ENCODE results near the gene FREY1. TPM values are rescaled to one million over a fixed set of nuclear protein-coding genes. Genes with fewer than 3 reads are reported as not detected.

The FREY1 gene
- total and polyA plus RNA-seq, 2 of the 8 experiments (the other 6 are each of a cell fraction or from before 2014, with no cell fraction given): 0.32 to 1.1 TPM

DNA sequence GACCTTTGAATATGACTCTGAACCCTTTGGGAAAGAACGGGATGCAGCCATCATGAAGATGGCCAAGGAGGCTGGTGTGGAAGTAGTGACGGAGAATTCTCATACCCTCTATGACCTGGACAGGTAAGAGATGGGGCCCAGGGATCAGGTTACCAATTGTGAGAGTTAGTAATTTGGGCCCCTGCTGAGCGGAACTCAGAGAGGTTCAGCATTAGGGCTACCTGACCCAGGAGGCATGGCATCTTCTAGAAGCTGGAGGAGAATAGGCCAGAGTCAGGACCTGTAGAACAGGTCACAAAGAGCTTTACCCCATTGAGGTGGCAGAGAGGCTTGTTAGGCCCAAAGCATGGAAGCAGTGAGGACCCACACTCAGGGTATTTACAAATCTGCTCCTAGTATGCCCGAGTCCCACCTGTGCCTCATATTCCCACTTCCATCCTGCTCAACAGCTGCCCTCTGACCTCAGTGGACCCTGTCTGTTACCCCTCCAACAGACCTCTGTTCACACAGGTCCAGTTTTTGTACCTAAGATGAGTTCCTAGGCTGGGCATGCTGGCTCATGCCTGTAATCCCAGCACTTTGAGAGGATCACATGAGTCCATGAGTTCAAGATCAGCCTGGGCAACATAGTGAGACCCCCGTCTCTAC lies 48.2 kb downstream of the FREY1 start:
- Histone ChIP-seq H2BK15ac (ENCODE audit: low read length) (no peak overlapping the region; the same call in 1 of the 2 replicates), H3K14ac (ENCODE audit: insufficient read length) (no peak overlapping the region), H3K27me3 (replicated peaks in 1 of 4; ENCODE audit: control insufficient read depth in 3 of 4, extremely low read depth in 1 of 4, insufficient read depth in 3 of 4, low read length in 3 of 4) (no peaks in the 10 kb centered on the region), H2BK5ac (ENCODE audit: low read depth, low read length) (0 out of 2 replicates have a peak overlapping the region, but pooled peaks have one; percentile 2), H3K9me3 (ENCODE audit: insufficient read depth in 2 of 2, low read depth in 1 of 2, low read length in 1 of 2) (no peaks in the 10 kb centered on the region), H3K4me2 (ENCODE audit: insufficient read depth in 1 of 2, low read depth in 2 of 2, low read length in 2 of 2) (peak overlapping the region; percentile 30 to 48; a peak in 3 of 4 replicates), H4K20me1 (replicated peaks in 1 of 2; ENCODE audit: control insufficient read depth in 1 of 2, insufficient read depth in 2 of 2, low read length in 2 of 2) (peaks cover 0 to 2% of the 10 kb centered on the region in 2 experiments), H2BK20ac (ENCODE audit: low read length) (no peak overlapping the region), H3K79me1 (ENCODE audit: low read depth, low read length) (no peaks in the 10 kb centered on the region), H4K91ac (replicated peaks; ENCODE audit: insufficient read length, low read length) (no peak overlapping the region), H3K9ac (replicated peaks in 1 of 4; ENCODE audit: extremely low read depth in 1 of 4, low read depth in 3 of 4, low read length in 3 of 4) (no peak overlapping the region), H3K79me2 (ENCODE audit: control insufficient read depth in 1 of 2, insufficient read depth in 2 of 2, low read length in 2 of 2) (no peaks in the 10 kb centered on the region), H2AFZ (ENCODE audit: low read length) (no peak overlapping the region), H3K18ac (ENCODE audit: extremely low read depth, low read length) (peak overlapping the region; percentile 62; the same call in 1 of the 2 replicates), H3K56ac (replicated peaks; ENCODE audit: insufficient read length, low read depth, low read length) (no peak overlapping the region), H3K27ac (ENCODE audit: low read depth, low read length) (no peak overlapping the region; the same call in 1 of the 2 replicates), H3K36me3 (ENCODE audit: control insufficient read depth in 2 of 4, insufficient read depth in 4 of 4, low read length in 3 of 4) (peaks cover 3 to 27% (median 9%) of the 10 kb centered on the region in 4 experiments; a peak in 5 of 8 replicates), H3K23ac (ENCODE audit: insufficient read length) (no peak overlapping the region), H2BK120ac (replicated peaks; ENCODE audit: low read depth, low read length) (no peak overlapping the region), H4K5ac (ENCODE audit: insufficient read length, low read depth, low read length) (no peak overlapping the region), H2AK5ac (ENCODE audit: low read depth, low read length) (no peak overlapping the region), H3K4me3 (ENCODE audit: extremely low read depth in 1 of 4, insufficient read depth in 2 of 4, low read depth in 3 of 4, low read length in 4 of 4) (no peak overlapping the region), H3K4ac (replicated peaks; ENCODE audit: insufficient read length, low read depth, low read length) (no peak overlapping the region), H3K4me1 (replicated peaks in 1 of 4; ENCODE audit: control insufficient read depth in 3 of 4, insufficient read depth in 4 of 4, low read length in 3 of 4) (peaks cover 13 to 28% (median 17%) of the 10 kb centered on the region in 4 experiments), H3K23me2 (ENCODE audit: low read depth, low read length) (no peaks in the 10 kb centered on the region), H2BK12ac (ENCODE audit: low read depth, low read length) (no peak overlapping the region), H4K8ac (ENCODE audit: extremely low read depth, insufficient read depth, low read length) (no peak overlapping the region)
- POLR2A ChIA-PET (ENCODE audit: partially characterized antibody): interaction anchor here (1.0 to 4.7 kb wide), 2 partner anchors 9 to 11 kb away, joined by 3 to 17 read pairs; partner anchors contain the start of gene CRY2
- CTCF ChIA-PET (ENCODE audit: partially characterized antibody): interaction anchor here (0.7 to 8.6 kb wide), 6 partner anchors 13 to 400 kb away, joined by 3 to 90 read pairs (median 4); no protein-coding TSS in a partner anchor
- FAIRE-seq: no peak
- 85% methylated on average over 5 of the region's 5 CpGs; no CpG with 5 or more reads in 1 of the 2 experiments for whole genome bisulfite sequencing, 2 experiments (ENCODE audit: extremely low coverage in 1 of 2, insufficient coverage in 1 of 2, insufficient read length in 1 of 2, insufficient replicate concordance in 2 of 2, low coverage in 1 of 2, low lambda C conversion rate in 2 of 2, missing lambda C conversion rate in 1 of 2)
- no peak for DNase-seq (ENCODE audit: low read depth in 1 of 2, low spot score in 2 of 2)
- TF ChIP-seq, protein P1, sequence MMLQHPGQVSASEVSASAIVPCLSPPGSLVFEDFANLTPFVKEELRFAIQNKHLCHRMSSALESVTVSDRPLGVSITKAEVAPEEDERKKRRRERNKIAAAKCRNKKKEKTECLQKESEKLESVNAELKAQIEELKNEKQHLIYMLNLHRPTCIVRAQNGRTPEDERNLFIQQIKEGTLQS (IDR thresholded peaks at IDR 0.05; ENCODE audit: insufficient read depth, low read depth, low read length): no peak
- no peak for TF ChIP-seq RNF2 (IDR thresholded peaks at IDR 0.05; ENCODE audit: borderline replicate concordance, low read depth, low read length, missing control alignments, poor library complexity, severe bottlenecking)
- no peak for TF ChIP-seq CBX8 (IDR thresholded peaks at IDR 0.05; ENCODE audit: borderline replicate concordance, low read depth, low read length)
- no peak for TF ChIP-seq EP300 (IDR thresholded peaks at IDR 0.05; ENCODE audit: borderline replicate concordance in 1 of 2, low read depth in 2 of 2, low read length in 2 of 2)
- TF ChIP-seq POU5F1 (IDR thresholded peaks at IDR 0.05; ENCODE audit: low read depth, low read length): no peak
